ENCODE results near the gene GCH1. TPM values are rescaled to one million over a fixed set of nuclear protein-coding genes. Genes with fewer than 3 reads are reported as not detected.

GCH1 gene
- polyA plus RNA-seq, 1 donor from 2014 or later: 4.9 TPM

GRCh38 chr14:54814076-54814475 is 88.5 kb downstream of the GCH1 start:
- H3K9ac ChIP-seq (ENCODE audit: low read length): no peak overlapping the region
- H3K4me2 ChIP-seq (ENCODE audit: low read length): no peak overlapping the region
- H3K79me2 ChIP-seq (replicated peaks; ENCODE audit: insufficient read depth, low read length): no peaks in the 10 kb centered on the region
- H3K27me3 ChIP-seq (ENCODE audit: insufficient read depth, low read depth, low read length): no peaks in the 10 kb centered on the region
- H3K9me3 ChIP-seq (ENCODE audit: low read length): no peaks in the 10 kb centered on the region
- no peak overlapping the region for H3K4me3 ChIP-seq (ENCODE audit: low read length)
- H3K9me2 ChIP-seq (ENCODE audit: insufficient read depth, low read length): no peaks in the 10 kb centered on the region
- H3F3A ChIP-seq (ENCODE audit: insufficient read depth, low read length, poor library complexity, severe bottlenecking): no peaks in the 10 kb centered on the region
- no peak overlapping the region for H2AFZ ChIP-seq (ENCODE audit: low read depth, low read length)
- H3K27ac ChIP-seq (ENCODE audit: low read length): no peak overlapping the region
- no peak for TF ChIP-seq TAF1 (IDR thresholded peaks at IDR 0.05; ENCODE audit: low read depth)
- no peak for TF ChIP-seq EP300 (conservative IDR thresholded peaks at IDR 0.05; ENCODE audit: poor library complexity, severe bottlenecking)
- TF ChIP-seq SMC3 (conservative IDR thresholded peaks at IDR 0.05; ENCODE audit: poor library complexity): no peak
- TF ChIP-seq MXI1 (conservative IDR thresholded peaks at IDR 0.05; ENCODE audit: poor library complexity, severe bottlenecking): no peak
- no peak for TF ChIP-seq RAD21 (conservative IDR thresholded peaks at IDR 0.05)
- no peak for TF ChIP-seq EZH2 (IDR thresholded peaks at IDR 0.05; ENCODE audit: borderline replicate concordance, insufficient read depth, low read length, poor library complexity, severe bottlenecking)
- TF ChIP-seq POLR2AphosphoS5 (IDR thresholded peaks at IDR 0.05): no peak
- no peaks in the 10 kb centered on the region for H4K20me1 ChIP-seq (ENCODE audit: insufficient read depth)
- H3K36me3 ChIP-seq (ENCODE audit: insufficient read depth, low read length): no peaks in the 10 kb centered on the region

- H3K79me2 ChIP-seq (replicated peaks; ENCODE audit: insufficient read depth, low read length): no peaks in the 10 kb centered on the region
Observed at GRCh38 chr14:54813081-54813480, 89.5 kb downstream of the GCH1 start.

More at GRCh38 chr14:54813081-54813480, 89.5 kb downstream of the GCH1 start:
- Histone ChIP-seq H2AFZ (ENCODE audit: low read depth, low read length) (no peak overlapping the region), H3K27me3 (ENCODE audit: insufficient read depth, low read depth, low read length) (no peaks in the 10 kb centered on the region), H3F3A (ENCODE audit: insufficient read depth, low read length, poor library complexity, severe bottlenecking) (no peaks in the 10 kb centered on the region), H3K36me3 (ENCODE audit: insufficient read depth, low read length) (no peaks in the 10 kb centered on the region), H3K4me3 (ENCODE audit: low read length) (no peak overlapping the region), H3K9me2 (ENCODE audit: insufficient read depth, low read length) (no peaks in the 10 kb centered on the region), H4K20me1 (ENCODE audit: insufficient read depth) (no peaks in the 10 kb centered on the region), H3K9ac (ENCODE audit: low read length) (no peak overlapping the region), H3K4me2 (ENCODE audit: low read length) (no peak overlapping the region), H3K27ac (ENCODE audit: low read length) (no peak overlapping the region), H3K9me3 (ENCODE audit: low read length) (no peaks in the 10 kb centered on the region)
- TF ChIP-seq EP300 (conservative IDR thresholded peaks at IDR 0.05; ENCODE audit: poor library complexity, severe bottlenecking): no peak
- no peak for TF ChIP-seq MXI1 (conservative IDR thresholded peaks at IDR 0.05; ENCODE audit: poor library complexity, severe bottlenecking)
- no peak for TF ChIP-seq EZH2 (IDR thresholded peaks at IDR 0.05; ENCODE audit: borderline replicate concordance, insufficient read depth, low read length, poor library complexity, severe bottlenecking)
- no peak for TF ChIP-seq CTCF (IDR thresholded peaks at IDR 0.05; ENCODE audit: poor library complexity, severe bottlenecking)
- no peak for TF ChIP-seq RAD21 (conservative IDR thresholded peaks at IDR 0.05)
- no peak for TF ChIP-seq REST (IDR thresholded peaks at IDR 0.05; ENCODE audit: borderline replicate concordance)

All from neural cell (in vitro differentiated cells).